A673 (cell line): ENCODE measurements around the gene FBXO17.

Source experiments
- CTCF ChIP-seq: fragments of 300-800, 200-600 bp; sonication (generic); conservative IDR thresholded peaks from 2 replicates; pipeline ENCODE4 v1.5.1; 2017; ENCODE audit warnings: low read depth, mild to moderate bottlenecking, antibody characterized with exemption, low read length, moderate library complexity, mixed read lengths
- EZH2 ChIP-seq: fragments of 200-600 bp; sonication (generic); IDR thresholded peaks from 2 replicates; pipeline ENCODE4 v1.6.1; 2017; ENCODE audit warnings: borderline replicate concordance, low read depth, mild to moderate bottlenecking, mixed read lengths, antibody characterized with exemption, low read length; ENCODE audit not compliant: poor library complexity, severe bottlenecking

DNA sequence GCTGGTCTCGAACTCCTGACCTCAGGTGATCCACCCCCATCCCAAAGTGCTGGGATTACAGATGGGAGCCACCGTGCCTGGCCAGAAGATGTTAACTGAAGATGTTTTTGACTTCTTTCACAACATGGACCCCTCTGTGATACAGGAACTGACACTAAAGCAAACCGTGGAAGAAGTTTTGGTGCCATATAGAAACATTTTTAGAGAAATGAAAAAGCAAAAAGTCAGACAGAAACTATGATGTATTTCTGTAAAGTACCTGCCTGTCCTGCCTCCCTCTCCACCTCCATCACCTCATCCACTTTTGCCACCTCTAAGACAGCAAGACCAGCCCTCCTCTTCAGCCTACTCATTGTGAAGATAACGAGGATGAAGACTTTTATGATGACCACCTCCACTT, 45.5 kb upstream of the FBXO17 start:
- TF ChIP-seq CTCF, result no peak
- no peak for TF ChIP-seq EZH2
